GM18498 (cell line): Measurements from ENCODE around the gene PKP4.

ENCODE experiments used
- ATAC-seq: cut with Tn5 transposase; IDR thresholded peaks from one replicate; pipeline ENCODE4 v1.9.1; 2021; ENCODE audit warnings: mild to moderate bottlenecking, moderate library complexity; ENCODE audit not compliant: unreplicated experiment

PKP4 gene

GRCh38 chr2:158729873-158730620, 273.3 kb downstream of the PKP4 start:
- no peak for ATAC-seq

- ATAC-seq, result no peak
Measured at GRCh38 chr2:158730621-158731140, 273.9 kb downstream of the PKP4 start.

- no peak for ATAC-seq
Measured at GRCh38 chr2:158731386-158731785, 274.6 kb downstream of the PKP4 start.
